HG03025 (cell line): Measurements from ENCODE around the gene COL4A3.
A peak's percentile ranks its signal among the peaks of the same experiment; 100 is the strongest.

Experiments
- ATAC-seq: cut with Tn5 transposase; IDR thresholded peaks from one replicate; pipeline ENCODE4 v1.9.1; 2021; ENCODE audit warnings: mild to moderate bottlenecking, moderate library complexity; ENCODE audit not compliant: unreplicated experiment, low FRiP score

COL4A3 gene

GRCh38 chr2:227163998-227164762 lies at the start of gene COL4A3, which contains the start of gene COL4A4:
Gene COL4A3, plus strand, starts transcription at chr2:227164624. Its CDS starts 103 bp downstream, at chr2:227164727.
Gene COL4A4, minus strand, starts transcription at chr2:227164205. Its CDS starts 16,722 bp downstream, at chr2:227147483.
- peak; percentile 62 for ATAC-seq

- no peak for ATAC-seq
These were observed 48.7 kb upstream of the COL4A3 start for GRCh38 chr2:227115761-227116160.

DNA sequence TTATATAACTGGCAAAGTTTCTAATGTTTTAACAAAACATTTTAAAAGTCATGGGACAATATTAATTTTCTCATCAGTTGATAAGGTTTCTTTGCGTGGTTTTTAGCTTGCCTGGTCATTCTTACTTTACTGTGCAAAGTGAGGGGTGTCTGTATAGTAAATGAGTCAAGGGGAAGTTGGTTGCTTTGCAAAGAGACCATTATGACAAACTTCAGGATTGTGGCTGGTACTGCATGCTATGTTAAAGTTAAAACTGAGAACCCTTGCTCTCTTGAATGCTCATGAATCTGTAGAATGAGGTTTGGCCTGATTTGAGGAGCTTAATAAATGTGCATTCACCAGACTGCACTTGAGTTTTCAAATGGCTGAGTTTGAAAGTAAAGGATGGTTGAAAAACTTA lies 47.4 kb upstream of the COL4A3 start:
- no peak for ATAC-seq

DNA sequence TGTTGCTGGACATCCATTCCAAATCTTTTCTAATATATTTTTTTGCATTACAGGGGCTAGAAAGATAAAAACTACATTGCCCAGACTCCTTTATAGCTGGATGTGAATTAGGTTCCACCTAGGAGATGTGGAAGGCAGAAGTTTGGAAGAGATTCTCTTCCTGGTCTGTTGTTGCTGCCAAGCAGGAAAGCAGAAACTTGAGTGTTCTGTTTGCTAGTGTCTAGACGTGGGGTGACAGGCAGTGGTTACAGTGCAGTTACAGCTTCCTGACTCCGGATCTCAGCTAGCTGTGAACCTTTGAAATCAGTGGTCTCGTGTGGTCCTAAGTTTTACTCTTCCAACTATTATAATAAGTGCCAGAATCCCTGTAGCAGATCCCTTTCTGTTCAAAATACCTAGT lies 46.6 kb upstream of the COL4A3 start:
- ATAC-seq: no peak

DNA sequence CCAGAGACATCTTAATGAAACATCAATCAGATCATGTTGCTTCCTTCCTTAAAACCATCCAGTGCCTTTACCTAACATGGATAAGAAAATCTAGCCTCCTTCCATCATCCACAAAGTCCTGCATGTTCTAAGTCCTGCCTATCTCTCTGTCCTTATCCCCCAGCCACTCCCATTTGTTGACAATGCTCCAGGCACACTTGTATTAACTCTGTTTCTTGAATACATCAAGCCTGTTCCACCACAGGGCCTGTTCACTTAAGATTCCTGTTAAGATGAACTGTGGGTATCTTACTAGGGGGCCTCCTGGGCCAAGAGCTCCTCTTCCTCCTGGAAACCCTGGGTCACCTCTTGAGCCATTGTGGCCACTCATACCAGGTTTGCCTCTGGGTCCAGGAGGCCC lies 46.1 kb upstream of the COL4A3 start:
- no peak for ATAC-seq

DNA sequence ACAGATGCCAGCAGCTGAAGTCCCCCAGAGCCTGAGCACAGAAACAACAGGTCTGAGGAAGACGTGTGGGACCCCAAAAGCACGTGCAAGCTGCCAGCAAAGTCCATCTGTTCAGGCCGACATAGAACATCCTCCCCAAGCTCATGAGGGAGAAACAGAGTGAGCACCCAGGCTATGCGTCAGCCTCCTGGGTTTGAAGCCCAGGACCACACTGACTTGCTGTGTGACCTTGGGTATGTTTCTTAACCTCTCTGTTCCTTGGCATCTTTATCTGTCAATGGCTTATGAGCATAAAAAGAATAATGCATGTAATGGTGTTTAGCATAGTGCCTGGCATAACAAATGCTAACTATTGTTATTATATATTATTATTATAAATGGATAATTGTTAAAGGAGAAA lies 40.7 kb upstream of the COL4A3 start:
- ATAC-seq: no peak

- no peak for ATAC-seq
These were observed 39.6 kb upstream of the COL4A3 start for GRCh38 chr2:227124811-227125210.

DNA sequence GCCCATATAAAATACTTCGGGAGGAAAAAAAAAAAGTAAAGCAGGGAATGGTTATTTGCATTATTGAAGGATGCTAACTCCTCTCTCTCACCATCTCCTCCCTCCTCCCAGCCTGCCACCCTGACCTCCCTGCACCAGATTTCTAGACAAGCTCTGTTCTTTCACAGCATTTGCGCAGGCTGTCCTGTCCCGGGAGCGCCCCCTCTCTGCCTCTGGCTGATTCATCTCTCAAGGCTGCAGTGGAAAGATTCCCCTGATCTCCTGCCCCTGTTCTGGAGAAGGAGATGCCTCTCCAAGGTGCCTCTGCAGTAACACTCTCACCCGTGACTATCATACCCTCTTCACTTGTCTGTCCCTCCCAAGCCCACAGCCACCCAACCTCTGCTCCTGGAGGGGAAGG lies 38.9 kb upstream of the COL4A3 start:
- no peak for ATAC-seq

DNA sequence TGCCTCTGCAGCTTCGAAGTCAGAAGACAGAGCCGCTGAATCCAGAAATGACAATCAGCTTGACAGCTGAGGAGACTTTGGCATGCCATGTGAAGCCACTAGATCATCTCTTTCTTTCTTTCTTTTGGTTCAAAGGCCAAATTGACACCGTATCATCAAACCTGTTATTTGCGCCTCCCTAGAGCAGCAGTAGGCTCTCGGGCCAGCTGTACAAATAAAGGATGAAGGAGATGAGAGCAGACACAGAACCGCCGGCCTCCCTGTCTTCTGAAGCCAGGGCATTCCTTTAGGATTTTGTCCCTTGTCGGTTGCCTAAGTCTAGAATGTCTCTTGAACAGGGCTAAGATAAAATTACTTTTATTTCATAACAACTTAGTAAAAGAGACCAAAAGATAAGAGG lies 37.2 kb upstream of the COL4A3 start:
- no peak for ATAC-seq

- no peak for ATAC-seq
These were observed 33.8 kb upstream of the COL4A3 start for GRCh38 chr2:227130636-227131035.

GRCh38 chr2:227132986-227133385 lies 31.4 kb upstream of the COL4A3 start:
- no peak for ATAC-seq

DNA sequence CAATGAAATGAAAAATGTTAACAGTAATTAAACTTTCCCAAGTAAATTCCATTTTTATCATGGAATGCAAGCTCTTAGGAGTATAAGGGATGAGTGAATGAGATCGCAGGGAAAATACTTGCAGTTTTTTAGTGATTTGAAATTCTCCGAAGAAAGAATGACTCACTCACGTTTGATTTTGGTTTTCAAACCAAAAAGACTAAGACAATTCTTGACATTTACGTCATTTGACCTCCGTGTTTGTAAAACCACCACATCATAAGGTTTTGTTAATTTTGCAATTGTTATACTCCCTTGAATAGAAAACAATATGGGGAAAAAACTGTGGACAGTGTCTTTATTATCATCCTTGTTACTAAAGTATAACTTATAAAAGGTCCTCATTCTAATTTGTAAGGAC lies 29.8 kb upstream of the COL4A3 start:
- no peak for ATAC-seq

- no peak for ATAC-seq
These were observed 23.1 kb upstream of the COL4A3 start for GRCh38 chr2:227141301-227141700.

- no peak for ATAC-seq
These were observed 20.5 kb upstream of the COL4A3 start for GRCh38 chr2:227143895-227144294.

DNA sequence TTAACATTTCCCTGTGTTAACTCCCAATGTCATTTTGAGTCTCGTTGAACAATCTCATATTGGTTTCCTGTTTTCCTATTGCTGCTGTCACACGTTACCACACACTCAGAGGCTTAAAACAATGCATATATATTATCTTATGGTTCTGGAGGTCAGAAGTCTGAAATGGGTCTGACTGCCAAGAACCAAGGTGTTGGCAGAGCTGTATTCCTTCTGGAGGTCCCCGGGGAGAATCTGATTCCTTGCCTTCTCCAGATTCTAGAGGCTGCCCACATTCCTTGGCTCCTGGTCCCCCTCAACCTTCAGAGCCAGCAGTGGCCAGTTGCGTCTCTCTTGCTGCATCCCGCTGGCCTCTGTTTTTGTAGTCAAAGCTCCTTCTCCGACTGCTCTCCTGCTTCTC lies 18.0 kb upstream of the COL4A3 start:
- no peak for ATAC-seq

GRCh38 chr2:227147023-227147422 lies 17.4 kb upstream of the COL4A3 start:
- ATAC-seq: no peak

DNA sequence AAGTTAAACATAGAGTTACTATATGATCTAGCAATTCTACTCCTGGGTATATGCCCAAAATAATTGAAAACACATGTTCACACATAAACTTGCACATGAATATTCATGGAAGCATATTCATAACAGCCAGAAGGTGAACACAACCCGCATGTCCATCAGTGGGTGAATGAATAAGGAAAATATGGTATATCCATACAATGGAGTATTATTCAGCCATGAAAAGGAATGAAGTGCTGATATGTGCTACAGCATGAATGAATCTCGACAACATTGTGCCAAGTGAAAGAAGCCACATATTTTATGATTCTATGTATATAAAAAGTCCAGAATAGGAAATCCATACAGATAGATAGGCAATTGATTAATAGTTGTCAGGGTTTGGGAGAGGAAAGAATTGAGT lies 16.3 kb upstream of the COL4A3 start:
- no peak for ATAC-seq

DNA sequence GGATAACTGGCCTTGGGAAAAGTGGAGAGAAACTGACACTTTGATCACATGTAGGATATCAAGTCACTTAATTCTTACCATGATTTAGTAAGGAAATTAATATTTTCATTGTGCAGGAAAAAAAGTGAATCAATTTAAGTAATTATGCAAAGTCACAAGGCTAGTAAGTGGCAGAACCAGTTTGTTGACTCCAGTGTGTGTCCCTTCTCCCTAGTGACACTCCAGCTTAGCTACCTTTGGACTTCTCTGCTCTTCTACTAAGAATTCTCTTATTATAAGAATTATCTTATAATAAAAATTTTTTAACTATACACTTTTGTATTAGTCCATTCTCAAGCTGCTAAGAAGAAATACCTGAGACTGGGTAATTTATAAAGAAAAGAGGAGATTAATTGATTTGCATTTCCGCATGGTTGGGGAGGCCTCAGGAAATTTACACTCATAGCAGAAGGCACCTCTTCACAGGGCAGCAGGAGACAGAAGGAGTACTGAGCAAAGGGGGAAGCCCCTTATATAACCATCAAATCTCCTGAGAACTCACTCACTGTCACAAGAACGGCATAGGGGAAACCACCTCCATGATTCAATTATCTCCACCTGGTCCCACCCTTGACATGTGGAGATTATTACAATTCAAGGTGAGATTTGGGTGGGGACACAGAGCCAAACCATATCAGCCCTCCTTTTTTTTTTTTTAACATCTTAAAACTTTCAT lies 14.0 kb upstream of the COL4A3 start:
- ATAC-seq: no peak

- no peak for ATAC-seq
These were observed 12.2 kb upstream of the COL4A3 start for GRCh38 chr2:227152093-227152766.

DNA sequence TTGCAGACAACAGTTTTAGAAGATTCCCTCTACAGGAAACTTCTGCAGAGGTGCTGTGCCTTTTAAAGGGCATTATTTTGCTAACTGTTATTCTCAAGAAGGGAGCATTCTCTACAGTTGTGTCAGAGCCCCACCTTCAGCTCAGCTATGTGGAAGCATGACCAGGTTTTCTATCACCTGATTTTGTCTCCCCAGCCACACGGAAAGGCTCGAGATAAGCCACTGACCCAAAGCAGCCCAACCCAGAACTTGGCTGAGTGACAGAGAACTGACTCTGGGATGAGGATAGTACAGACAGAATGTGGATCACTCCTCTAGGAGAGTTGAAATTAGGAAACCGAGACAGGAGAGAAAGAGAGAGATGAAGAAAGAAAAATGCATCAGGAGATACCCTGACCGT lies 11.1 kb upstream of the COL4A3 start:
- no peak for ATAC-seq

- ATAC-seq: no peak
These were observed 10.5 kb upstream of the COL4A3 start for GRCh38 chr2:227153758-227154486.
